Stomach (tissue), 9 donors: ENCODE data around the gene FOLR3. TPM values are rescaled to one million over a fixed set of nuclear protein-coding genes. Genes with fewer than 3 reads are reported as not detected.
"Not testable (repeated sequence)": the region's sequence is repeated elsewhere in the genome, so short reads cannot be mapped to it uniquely, and the experiment has no call there.

ENCODE experiments used
- DNase-seq, 2 donors: peaks; one replicate each; pipeline versions ENCODE4 v3.0.0 to v3.0.0-alpha.2; 2013 to 2019
- H3K27ac ChIP-seq, 5 donors: fragments of 200-600 bp in 4 of 5; sonication (generic) in 4 of 5; one replicate each; pipeline ENCODE4 v1.5.1; 2013 to 2019; ENCODE audit warnings: mild to moderate bottlenecking in 1 of 5, moderate library complexity in 1 of 5
- H3K27me3 ChIP-seq, 3 donors: fragments of 200-600 bp; sonication (generic); one replicate each; pipeline ENCODE4 v1.5.1; 2017 to 2019; ENCODE audit warnings: mixed run types in 1 of 3
- H3K36me3 ChIP-seq, 4 donors: fragments of 200-600 bp; sonication (generic); 1 replicate in 3 of 4; 2 replicates in 1 of 4; pipeline ENCODE4 v1.5.1; 2016 to 2019
- H3K4me1 ChIP-seq, 4 donors: fragments of 200-600 bp; sonication (generic); one replicate each; pipeline ENCODE4 v1.5.1; 2016 to 2019
- H3K4me3 ChIP-seq, 4 donors: fragments of 200-600 bp; sonication (generic) in 3 of 4; one replicate each; pipeline ENCODE4 v1.5.1; 2016 to 2019; ENCODE audit warnings: mild to moderate bottlenecking in 1 of 4
- H3K9me3 ChIP-seq, 4 donors: fragments of 200-600 bp; sonication (generic); one replicate each; pipeline ENCODE4 v1.5.1; 2016 to 2019
- EP300 ChIP-seq: sonication (generic); formaldehyde crosslinking; IDR thresholded peaks from one replicate; pipeline ENCODE4 v1.6.1; 2017; ENCODE audit warnings: antibody characterized with exemption
- POLR2A ChIP-seq, 4 donors: fragments of 450-650 bp; IDR thresholded peaks; one replicate each; pipeline ENCODE4 v1.6.1; 2016; ENCODE audit warnings: antibody characterized with exemption in 4 of 4, control low read depth in 2 of 4, mild to moderate bottlenecking in 1 of 4, moderate library complexity in 1 of 4
- POLR2AphosphoS5 ChIP-seq, 3 donors: sonication (generic); formaldehyde crosslinking; IDR thresholded peaks; one replicate each; pipeline ENCODE4 v1.6.1; 2016; ENCODE audit warnings: antibody characterized with exemption in 3 of 3
- WGBS, 5 donors: extraction: QIAGEN DNeasy Blood & Tissue Kit in 3 of 5; methylation state at CpG; one replicate each; pipeline versions ENCODE4 v1.1.5 to v1.1.7; 2013 to 2018; 5-methylcytosine and 5-hydroxymethylcytosine counted together
- intact Hi-C: fragments of 100-400 bp; cut with DNase I; formaldehyde crosslinking; loops from one replicate; pipeline ENCODE4 v1.15.1; 2023; ENCODE audit warnings: low total_unique reads
- polyA plus RNA-seq, 3 donors: library from polyadenylated mRNA; stranded (reverse); fragments of 200-250 nt; gene quantifications; one replicate each; pipeline ENCODE4 v1.2.3, GENCODE V29; 2013
- total RNA-seq, 5 donors: library from RNA; depleted of rRNA; stranded (reverse); fragments of >200 nt; gene quantifications; one replicate each; pipeline versions ENCODE4 v1.1.0 to v1.2.3, GENCODE V29; 2014 to 2016
- TF ChIP-seq, protein P1 (sequence below), 7 experiments: fragments of 450-650 bp in 4 of 7; fragments of 200-600 bp in 3 of 7; sonication (generic) in 3 of 7; IDR thresholded peaks; one replicate each; pipeline ENCODE4 v1.5.1; 2016 to 2019; ENCODE audit warnings: antibody characterized with exemption in 7 of 7, control low read depth in 2 of 7, mild to moderate bottlenecking in 1 of 7
- donor health status: healthy with polysubstance abuse.
- donor health status: Bipolar disorder and iron deficiency.
- donor health status: healthy.

FOLR3 gene
- total and polyA plus RNA-seq, 8 donors = 0.15 to 36.8 (median 0.62) TPM; not detected in 5

DNA sequence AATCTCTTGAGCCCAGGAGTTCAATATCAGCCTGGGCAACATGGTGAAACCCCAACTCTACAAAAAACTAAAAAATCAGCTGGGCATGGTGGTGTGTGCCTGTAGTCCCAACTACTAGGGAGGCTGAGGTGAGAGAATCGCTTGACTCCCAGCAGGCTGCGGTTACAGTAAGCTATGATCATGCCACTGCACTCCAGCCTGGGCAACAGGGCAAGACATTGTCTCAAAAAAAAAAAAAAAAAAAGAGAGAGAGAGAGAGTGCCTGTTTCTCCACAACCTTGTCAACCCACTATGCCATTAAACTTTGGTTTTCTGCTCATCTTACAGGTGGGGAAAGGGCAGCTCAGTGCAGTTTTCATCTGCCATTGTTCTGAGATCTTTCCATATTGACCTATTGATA, 5.1 kb downstream of the FOLR3 start:
- no peak overlapping the region for H3K4me3 ChIP-seq
- intact Hi-C loops = no loop called here
- peaks cover 0 to 3% (median 0%) of the 10 kb centered on the region in 3 donors for H3K27me3 ChIP-seq
- no peaks in the 10 kb centered on the region for H3K4me1 ChIP-seq
- WGBS, 5 donors = 74 to 98% (median 95%) methylated on average over 2 of the region's 2 CpGs
- H3K36me3 ChIP-seq = no peaks in the 10 kb centered on the region
- no peak overlapping the region for H3K27ac ChIP-seq
- TF ChIP-seq, protein P1, sequence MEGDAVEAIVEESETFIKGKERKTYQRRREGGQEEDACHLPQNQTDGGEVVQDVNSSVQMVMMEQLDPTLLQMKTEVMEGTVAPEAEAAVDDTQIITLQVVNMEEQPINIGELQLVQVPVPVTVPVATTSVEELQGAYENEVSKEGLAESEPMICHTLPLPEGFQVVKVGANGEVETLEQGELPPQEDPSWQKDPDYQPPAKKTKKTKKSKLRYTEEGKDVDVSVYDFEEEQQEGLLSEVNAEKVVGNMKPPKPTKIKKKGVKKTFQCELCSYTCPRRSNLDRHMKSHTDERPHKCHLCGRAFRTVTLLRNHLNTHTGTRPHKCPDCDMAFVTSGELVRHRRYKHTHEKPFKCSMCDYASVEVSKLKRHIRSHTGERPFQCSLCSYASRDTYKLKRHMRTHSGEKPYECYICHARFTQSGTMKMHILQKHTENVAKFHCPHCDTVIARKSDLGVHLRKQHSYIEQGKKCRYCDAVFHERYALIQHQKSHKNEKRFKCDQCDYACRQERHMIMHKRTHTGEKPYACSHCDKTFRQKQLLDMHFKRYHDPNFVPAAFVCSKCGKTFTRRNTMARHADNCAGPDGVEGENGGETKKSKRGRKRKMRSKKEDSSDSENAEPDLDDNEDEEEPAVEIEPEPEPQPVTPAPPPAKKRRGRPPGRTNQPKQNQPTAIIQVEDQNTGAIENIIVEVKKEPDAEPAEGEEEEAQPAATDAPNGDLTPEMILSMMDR (IDR thresholded peaks at IDR 0.05) = no peak
- TF ChIP-seq EP300 (no peak), POLR2AphosphoS5 (IDR thresholded peaks at IDR 0.05) (no peak)
- DNase-seq = no peak
- no peaks in the 10 kb centered on the region for H3K9me3 ChIP-seq

DNA sequence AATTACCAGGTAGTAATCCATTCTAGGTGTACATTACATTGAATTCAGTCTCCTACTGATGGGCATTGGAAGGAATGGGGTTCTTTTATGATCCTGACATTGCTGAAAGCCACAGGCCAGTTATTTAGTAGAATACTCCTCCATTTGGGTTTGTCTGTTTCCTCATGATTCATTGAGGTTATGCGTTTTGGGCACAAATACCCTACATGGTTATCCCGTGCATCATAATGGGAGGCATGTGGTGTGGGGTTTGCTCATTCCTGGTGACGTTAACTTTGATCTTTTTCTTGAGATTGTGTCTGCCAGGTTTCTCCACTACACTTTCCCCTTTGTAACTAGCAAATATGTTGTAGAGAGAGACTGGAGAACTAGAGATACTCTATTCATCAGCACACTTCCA, 5.5 kb downstream of the FOLR3 start:
- Histone ChIP-seq H3K27me3 (no peaks in the 10 kb centered on the region), H3K4me1 (no peaks in the 10 kb centered on the region), H3K9me3 (no peaks in the 10 kb centered on the region), H3K27ac (no peak overlapping the region), H3K36me3 (no peaks in the 10 kb centered on the region), H3K4me3 (no peak overlapping the region)
- TF ChIP-seq EP300 = no peak
- no peak for TF ChIP-seq POLR2AphosphoS5 (IDR thresholded peaks at IDR 0.05)
- TF ChIP-seq POLR2A (IDR thresholded peaks at IDR 0.05) = no peak
- TF ChIP-seq, protein P1 (IDR thresholded peaks at IDR 0.05) = no peak
- WGBS, 5 donors = 56 to 74% (median 70%) methylated on average over 3 of the region's 3 CpGs
- no peak for DNase-seq
- intact Hi-C loops = no loop called here

DNA sequence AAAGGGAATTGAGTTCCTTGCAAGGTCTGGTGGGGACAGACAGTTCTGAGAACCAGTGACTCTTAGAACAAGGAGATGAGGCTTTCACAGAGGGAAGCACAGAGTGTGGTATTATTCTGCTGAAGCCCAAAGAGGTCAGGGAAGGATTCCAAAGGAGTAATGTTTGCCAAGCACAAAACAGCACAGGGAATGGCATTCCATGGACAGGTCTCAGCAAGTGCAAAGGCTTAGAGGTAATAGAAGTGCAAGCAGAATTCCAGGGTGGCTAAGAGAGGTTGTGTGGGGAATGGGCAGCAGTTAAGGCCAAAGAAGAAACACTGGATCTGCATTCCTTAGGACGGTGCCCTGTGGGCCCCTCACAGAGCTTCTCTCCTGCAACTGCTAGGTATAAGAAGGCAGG, 6.6 kb downstream of the FOLR3 start:
- H3K27ac ChIP-seq, H3K4me1 ChIP-seq, intact Hi-C loops, H3K27me3 ChIP-seq, H3K36me3 ChIP-seq, H3K9me3 ChIP-seq, H3K4me3 ChIP-seq, DNase-seq: not testable (repeated sequence)
- WGBS, 5 donors = 20 to 60% (median 50%) methylated on average over 1 of the region's 1 CpG

DNA sequence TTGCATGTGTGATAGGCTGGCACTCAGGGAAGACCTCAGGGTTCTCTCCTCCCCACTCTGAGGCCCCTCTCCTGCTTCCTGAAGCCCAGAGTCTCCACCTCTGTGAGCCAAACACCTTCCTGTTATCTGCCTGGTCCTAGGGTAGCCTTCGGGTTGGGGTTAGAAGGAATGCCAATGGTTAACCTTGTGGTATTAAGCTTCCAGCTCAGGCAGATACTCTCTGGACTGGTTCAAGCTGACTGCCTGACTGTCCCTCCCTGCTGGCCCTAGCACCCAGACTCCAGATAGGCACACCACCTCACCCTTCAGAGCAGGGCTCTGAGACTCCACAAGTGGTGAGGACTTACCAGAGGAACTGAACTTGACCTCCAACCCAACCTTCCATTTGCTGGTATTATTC, 7.0 kb downstream of the FOLR3 start:
- 53 to 82% (median 64%) methylated on average over 1 of the region's 1 CpG; no CpG with 5 or more reads in 2 of the 5 donors for WGBS, 5 donors
- DNase-seq, H3K9me3 ChIP-seq, H3K4me3 ChIP-seq, H3K36me3 ChIP-seq, H3K27me3 ChIP-seq, H3K27ac ChIP-seq, H3K4me1 ChIP-seq, intact Hi-C loops: not testable (repeated sequence)

DNA sequence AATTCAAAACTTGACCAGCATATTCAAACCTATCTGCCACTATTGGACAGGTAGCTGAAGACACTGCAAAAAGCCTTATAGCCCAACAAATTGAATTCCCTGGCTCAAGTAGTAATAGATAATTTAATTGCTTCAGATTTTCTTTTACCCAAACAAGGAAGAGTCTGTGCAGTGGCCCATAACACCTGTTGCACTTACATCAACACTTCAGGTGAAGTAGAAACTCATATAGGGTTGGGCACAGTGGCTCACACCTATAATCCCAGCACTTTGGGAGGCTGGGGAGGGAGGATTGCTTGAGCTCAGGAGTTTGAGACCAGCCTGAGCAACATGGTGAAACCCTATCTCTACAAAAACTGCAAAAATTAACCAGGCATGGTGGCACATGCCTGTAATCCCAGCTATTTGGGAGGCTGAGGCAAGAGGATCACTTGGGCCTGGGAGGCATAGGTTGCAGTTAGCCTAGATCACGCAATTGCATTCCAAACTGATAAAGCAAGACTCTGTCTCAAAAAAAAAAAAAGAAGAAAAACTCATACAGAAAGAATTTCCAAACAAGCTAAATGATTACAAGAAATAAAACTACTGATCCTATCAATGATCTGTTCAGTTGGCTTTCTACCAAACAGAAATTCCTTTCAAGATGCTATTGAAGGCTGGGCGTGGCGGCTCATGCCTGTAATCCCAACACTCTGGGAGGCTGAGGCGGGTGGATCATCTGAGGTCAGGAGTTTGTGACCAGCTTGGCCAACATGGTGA, 9.5 kb downstream of the FOLR3 start:
- intact Hi-C loops = loop anchor here (5.0 kb wide), 1 partner anchor 168 kb away; no protein-coding TSS in a partner anchor
- TF ChIP-seq EP300 (no peak), POLR2AphosphoS5 (IDR thresholded peaks at IDR 0.05) (no peak), POLR2A (IDR thresholded peaks at IDR 0.05) (no peak)
- TF ChIP-seq, protein P1 (IDR thresholded peaks at IDR 0.05) = no peak
- DNase-seq = no peak
- Histone ChIP-seq H3K9me3 (no peaks in the 10 kb centered on the region), H3K27me3 (no peaks in the 10 kb centered on the region), H3K27ac (no peak overlapping the region), H3K4me1 (no peaks in the 10 kb centered on the region), H3K4me3 (no peak overlapping the region), H3K36me3 (no peaks in the 10 kb centered on the region)
- 75 to 86% (median 82%) methylated on average over 4 of the region's 4 CpGs for WGBS, 5 donors
